Measurements from ENCODE around the gene LRRC45. TPM values are rescaled to one million over a fixed set of nuclear protein-coding genes. Genes with fewer than 3 reads are reported as not detected.

The LRRC45 gene
- total RNA-seq, 1 donor from 2014 or later: 17.3 TPM

- H3K36me3 ChIP-seq: no peaks in the 10 kb centered on the region
- ATAC-seq (no peak), DNase-seq (no peak)
- peak overlapping the region; percentile 31 for H3K27ac ChIP-seq
- intact Hi-C loops (cut with DNase I): no loop called here
- no peaks in the 10 kb centered on the region for H3K9me3 ChIP-seq
- no peak for TF ChIP-seq CTCF (IDR thresholded peaks at IDR 0.05)
- peaks cover 41% of the 10 kb centered on the region for H3K4me1 ChIP-seq
- H3K27me3 ChIP-seq (ENCODE audit: low read depth): no peaks in the 10 kb centered on the region
- no peak overlapping the region for H3K4me3 ChIP-seq
Measured at GRCh38 chr17:82018152-82018988, 4.7 kb upstream of the LRRC45 start.

- no peak for ATAC-seq
- TF ChIP-seq CTCF (IDR thresholded peaks at IDR 0.05): no peak
- Histone ChIP-seq H3K27me3 (ENCODE audit: low read depth) (no peaks in the 10 kb centered on the region), H3K36me3 (no peaks in the 10 kb centered on the region), H3K9me3 (no peaks in the 10 kb centered on the region), H3K27ac (no peak overlapping the region), H3K4me3 (no peak overlapping the region), H3K4me1 (peaks cover 49% of the 10 kb centered on the region)
- DNase-seq: no peak
- intact Hi-C loops (cut with DNase I): no loop called here
Measured at GRCh38 chr17:82018989-82019689, 4.0 kb upstream of the LRRC45 start.

- no peak overlapping the region for H3K27ac ChIP-seq
- H3K27me3 ChIP-seq (ENCODE audit: low read depth): no peaks in the 10 kb centered on the region
- H3K4me3 ChIP-seq: no peak overlapping the region
- peak; percentile 79 for TF ChIP-seq CTCF (IDR thresholded peaks at IDR 0.05)
- H3K36me3 ChIP-seq: no peaks in the 10 kb centered on the region
- no peaks in the 10 kb centered on the region for H3K9me3 ChIP-seq
- H3K4me1 ChIP-seq: peaks cover 55% of the 10 kb centered on the region
- peak; percentile 81 for DNase-seq
- no peak for ATAC-seq
- intact Hi-C loops (cut with DNase I): no loop called here
Measured at GRCh38 chr17:82019690-82020571, 3.2 kb upstream of the LRRC45 start.

GRCh38 chr17:82020572-82021106 lies 2.5 kb upstream of the LRRC45 start:
- Histone ChIP-seq H3K36me3 (no peaks in the 10 kb centered on the region), H3K4me3 (no peak overlapping the region), H3K27me3 (ENCODE audit: low read depth) (no peaks in the 10 kb centered on the region), H3K4me1 (peaks cover 55% of the 10 kb centered on the region), H3K9me3 (no peaks in the 10 kb centered on the region), H3K27ac (no peak overlapping the region)
- no peak for TF ChIP-seq CTCF (IDR thresholded peaks at IDR 0.05)
- intact Hi-C loops (cut with DNase I): no loop called here
- ATAC-seq (no peak), DNase-seq (no peak)
